PC-3 (cell line): ENCODE measurements around the gene CLNK.

Experiments
- CTCF ChIP-seq: fragments of 300-600 bp; sonication (generic); conservative IDR thresholded peaks from 2 replicates; pipeline ENCODE4 v1.5.1; 2017; ENCODE audit warnings: antibody characterized with exemption, low read depth, mild to moderate bottlenecking, low read length
- EZH2 ChIP-seq: fragments of 300-600 bp; sonication (generic); IDR thresholded peaks from one replicate; pipeline ENCODE4 v1.6.1; 2017; ENCODE audit warnings: antibody characterized with exemption, mild to moderate bottlenecking, low read length; ENCODE audit not compliant: unreplicated experiment
- EZH2phosphoT487 ChIP-seq: fragments of 300-600 bp; sonication (generic); IDR thresholded peaks from 2 replicates; pipeline ENCODE4 v1.6.1; 2018; ENCODE audit warnings: mild to moderate bottlenecking, antibody characterized with exemption, low read length, borderline replicate concordance

- TF ChIP-seq CTCF, result peak; percentile 79
- TF ChIP-seq EZH2, result no peak
- TF ChIP-seq EZH2phosphoT487, result no peak
Measured at GRCh38 chr4:10554694-10555093, 129.9 kb downstream of the CLNK start.
